Measurements from ENCODE around the gene GUSB.
"Not testable (repeated sequence)": the region's sequence is repeated elsewhere in the genome, so short reads cannot be mapped to it uniquely, and the experiment has no call there.

The GUSB gene

DNA sequence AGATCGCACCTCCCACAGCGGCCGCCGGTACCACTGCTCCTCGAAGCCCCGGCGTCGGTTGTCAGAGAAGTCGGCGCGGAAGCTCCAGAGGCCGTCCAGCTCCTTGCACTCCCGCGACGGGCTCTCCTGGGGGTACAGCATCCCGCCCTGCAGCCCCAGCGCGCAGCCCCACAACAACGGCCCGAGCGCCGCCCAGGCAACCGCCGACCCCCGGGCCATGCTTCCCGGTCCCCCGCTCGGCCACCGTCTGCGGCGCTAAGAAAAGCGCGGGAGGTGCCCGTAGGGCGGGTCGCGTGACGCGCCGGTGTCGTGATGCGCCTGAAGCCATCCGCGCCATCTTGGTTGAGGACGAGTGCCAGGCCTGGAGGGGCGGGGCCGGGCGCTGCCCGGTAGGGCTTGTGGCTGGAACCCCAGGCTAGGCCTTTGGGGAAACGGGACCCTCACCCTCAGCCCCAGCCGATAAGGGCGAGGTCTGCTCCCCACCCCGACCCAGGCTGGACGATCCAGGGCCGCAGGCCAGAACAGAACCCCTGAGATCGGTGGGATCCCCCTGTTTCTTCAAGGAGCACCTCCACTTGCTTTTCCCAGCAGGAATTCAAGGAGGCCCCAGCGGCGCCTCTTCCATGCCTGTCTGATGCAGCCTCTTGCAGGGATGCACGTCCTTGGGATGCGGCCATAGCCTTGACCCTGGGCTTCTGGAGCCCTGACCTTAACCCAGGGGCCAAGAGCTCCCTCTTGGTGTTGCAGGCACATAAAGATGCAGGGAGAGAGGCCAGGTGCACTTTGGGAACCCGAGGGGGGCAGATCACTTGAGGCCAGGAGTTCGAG, at the start of gene GUSB:
Gene GUSB, minus strand, starts transcription at position 249 of the 828 bp plus-strand sequence. Its CDS starts 30 bp downstream, at position 219.
- no peak for FAIRE-seq

DNA sequence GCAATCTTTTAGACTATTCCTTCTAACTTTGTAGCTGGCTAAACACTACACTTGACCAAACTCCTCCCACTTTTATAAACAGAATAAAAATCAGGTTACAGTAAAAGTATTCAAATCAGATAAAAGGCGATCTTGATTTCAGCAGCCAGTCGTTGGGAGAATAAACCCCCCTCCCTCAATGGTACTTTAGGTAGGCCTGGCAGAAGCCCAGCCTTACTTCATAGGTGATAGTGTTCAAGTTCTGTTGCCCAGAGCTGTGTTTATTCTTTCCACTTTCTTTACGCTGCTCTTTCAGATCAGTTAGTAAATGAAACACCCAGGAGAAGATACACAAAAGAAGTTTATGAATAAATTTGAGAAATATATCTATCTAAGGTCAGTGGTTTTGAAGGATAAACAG, 46.3 kb upstream of the GUSB start:
- FAIRE-seq, result not testable (repeated sequence)

DNA sequence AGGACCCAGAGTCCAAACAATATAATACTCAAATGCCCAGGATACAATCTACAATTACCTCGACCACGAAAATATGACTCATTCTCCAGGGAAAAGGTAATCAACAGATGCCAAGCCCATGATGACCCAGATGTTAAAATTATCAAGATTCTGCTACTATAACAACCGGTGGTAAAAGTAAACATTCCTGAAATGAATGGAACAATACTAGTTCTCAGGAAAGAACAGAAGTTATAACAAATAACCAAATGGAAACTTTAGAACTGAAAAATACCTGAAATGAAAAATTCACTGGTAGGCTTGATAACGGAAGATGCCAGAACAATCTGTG, 34.1 kb upstream of the GUSB start:
- FAIRE-seq, result no peak

DNA sequence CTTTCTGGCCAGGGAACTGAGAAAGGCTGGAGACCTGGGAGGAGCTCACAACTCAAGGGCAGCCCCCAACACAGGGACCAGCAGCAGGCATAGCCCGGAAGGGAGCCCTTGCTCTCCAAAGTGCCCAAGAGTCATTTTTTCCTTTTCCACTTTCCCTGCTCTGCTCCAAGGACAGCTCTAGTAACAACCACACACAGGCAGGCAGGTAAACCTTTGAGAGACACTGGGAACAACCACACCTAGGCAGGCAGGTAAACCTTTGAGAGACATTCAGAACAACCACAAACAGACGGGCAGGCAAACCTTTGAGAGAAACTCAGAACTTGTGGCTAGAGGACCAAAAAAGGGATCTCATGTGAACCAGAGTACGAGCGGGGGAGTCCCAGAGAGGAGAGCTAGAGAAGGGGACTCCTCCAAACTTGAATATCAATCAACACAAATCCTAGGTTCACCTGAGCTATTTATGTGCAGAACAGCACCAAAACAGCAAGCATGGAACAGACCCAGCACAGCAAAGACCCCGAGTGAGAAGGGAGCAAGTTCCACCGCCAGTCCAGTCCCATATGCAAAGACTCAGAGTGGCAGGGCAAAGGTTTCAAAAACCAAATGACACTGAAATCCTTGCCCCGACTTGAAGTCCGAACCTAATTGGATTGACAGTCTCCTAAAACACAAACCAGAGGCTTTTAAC, 33.6 kb upstream of the GUSB start:
- FAIRE-seq, result no peak

DNA sequence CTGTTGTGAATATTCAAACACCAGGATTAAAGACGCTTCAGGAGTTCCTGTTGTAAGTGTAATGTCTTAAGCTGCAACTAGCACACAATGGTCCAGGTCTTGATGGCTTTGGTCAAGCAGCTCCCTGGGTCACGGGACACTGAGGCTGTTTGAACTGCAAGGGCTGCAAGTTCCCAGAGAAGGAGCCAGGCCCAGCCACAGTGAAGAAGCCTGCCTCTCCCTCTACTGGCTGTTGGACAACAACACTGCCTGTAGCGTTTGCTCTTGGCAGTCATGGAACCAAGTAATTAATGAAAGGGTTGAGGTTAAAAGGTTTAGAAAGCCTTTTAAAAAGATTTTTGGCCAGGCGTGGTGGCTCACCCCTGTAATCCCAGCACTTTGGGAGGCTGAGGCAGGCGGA, 31.9 kb upstream of the GUSB start:
- FAIRE-seq, result no peak

DNA sequence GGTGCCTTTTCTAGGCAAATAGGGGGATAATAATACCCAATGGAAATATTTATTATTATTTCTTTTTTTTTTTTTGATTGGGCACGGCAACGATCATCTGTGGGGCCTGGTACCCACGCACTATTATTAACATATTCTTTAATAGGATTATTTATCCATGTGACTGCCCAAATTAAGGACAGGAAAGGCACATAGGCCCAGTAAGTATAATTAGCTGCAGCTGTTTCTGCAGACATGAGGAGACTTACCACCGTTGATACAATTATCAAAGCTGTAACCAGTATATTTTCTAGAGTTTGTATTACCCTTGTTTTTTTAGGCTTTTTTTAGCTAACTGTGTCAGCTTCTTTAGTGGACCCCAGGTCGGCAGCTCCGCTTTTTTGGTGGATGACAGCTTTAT, 25.2 kb upstream of the GUSB start:
- no peak for FAIRE-seq

DNA sequence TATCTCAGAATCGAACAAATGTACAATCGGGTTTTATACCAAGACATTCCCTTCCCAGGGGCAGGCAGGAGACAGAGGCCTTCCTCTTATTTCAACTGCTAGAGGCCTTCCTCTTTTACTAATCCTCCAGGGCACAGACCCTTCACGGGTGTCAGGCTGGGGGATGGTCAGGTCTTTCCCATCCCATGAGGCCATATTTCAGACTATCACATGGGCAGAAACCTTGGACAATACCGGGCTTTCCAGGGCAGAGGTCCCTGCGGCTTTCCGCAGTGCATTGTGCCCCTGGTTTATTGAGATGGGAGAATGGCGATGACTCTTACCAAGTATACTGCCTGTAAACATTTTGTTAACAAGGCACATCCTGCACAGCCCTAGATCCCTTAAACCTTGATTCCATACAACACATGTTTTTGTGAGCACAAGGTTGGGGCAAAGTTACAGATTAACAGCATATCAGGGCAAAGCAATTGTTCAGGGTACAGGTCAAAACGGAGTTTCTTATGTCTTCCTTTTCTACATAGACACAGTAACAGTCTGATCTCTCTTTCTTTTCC, 23.2 kb upstream of the GUSB start:
- not testable (repeated sequence) for FAIRE-seq

DNA sequence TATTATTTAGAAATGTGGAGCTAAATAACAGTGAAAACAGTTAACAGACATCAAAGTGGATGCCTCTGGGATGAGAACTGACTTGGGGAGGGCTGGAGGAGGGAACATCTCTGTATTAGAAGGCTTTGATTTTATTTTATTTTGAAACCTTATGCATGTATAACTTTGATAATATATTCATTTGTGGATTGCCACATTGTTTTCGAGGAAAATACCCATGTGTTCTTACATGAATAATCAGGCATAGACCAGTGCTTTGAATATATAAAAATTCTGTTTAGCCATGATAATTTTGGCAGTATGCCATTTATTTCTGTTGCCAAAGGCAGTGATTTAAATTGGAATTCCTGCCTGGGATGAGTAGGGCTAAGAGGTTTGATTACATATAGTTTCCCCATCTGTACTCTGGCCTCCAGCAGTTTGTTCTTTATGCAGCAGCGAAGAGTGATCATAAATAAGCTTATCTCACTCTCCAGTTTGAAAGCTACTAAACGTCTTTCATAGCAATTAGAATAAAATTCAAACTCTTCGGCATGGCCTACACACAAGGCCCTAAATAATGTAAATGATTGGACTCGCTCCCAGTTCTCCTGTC, 18.9 kb upstream of the GUSB start:
- not testable (repeated sequence) for FAIRE-seq

DNA sequence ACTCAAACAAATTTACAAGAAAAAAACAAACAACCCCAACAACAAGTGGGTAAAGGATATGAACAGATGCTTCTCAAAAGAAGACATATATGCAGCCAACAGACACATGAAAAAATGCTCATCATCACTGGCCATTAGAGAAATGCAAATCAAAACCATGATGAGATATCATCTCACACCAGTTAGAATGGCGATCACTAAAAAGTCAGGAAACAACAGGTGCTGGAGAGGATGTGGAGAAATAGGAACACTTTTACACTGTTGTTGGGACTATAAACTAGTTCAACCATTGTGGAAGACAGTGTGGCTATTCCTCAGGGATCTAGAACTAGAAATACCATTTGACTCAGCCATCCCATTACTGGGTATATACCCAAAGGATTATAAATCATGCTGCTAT, 13.0 kb upstream of the GUSB start:
- FAIRE-seq, result not testable (repeated sequence)

DNA sequence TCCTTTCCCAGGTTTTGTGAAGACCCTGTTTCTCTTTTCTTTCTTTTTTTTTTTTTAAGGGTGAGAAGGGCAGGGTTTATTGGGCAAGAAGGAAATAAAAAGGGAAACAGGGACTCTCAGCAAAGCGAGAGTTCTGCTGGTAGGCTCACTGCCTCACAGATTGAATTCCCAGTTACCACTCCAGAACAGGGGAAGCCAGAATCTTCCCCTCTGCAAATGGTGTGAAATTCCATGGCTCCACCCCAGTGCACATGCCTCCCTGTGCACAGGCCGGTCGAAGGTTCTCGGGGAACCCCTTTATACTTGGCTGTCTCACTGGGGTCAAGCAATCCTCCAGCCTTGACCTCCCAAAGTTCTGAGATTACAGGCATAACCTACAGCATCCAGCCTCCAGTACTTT, 10.5 kb upstream of the GUSB start:
- no peak for FAIRE-seq

DNA sequence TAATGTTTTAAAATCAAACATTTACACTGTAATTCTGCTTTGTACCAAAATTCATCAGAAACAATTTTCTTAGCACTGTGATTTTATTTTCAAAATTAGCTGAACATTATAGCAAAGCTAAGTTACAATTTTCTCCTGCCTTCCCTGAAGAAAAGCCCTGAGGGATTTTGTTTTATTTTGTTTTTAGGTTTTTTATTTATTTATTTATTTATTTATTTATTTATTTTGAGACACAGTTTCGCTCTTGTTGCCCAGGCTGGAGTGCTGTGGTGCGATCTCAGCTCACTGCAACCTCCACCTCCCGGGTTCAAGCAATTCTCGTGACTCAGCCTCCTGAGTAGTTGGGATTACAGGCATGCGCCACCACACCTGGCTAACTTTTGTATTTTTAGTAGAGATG, 9.8 kb upstream of the GUSB start:
- not testable (repeated sequence) for FAIRE-seq

DNA sequence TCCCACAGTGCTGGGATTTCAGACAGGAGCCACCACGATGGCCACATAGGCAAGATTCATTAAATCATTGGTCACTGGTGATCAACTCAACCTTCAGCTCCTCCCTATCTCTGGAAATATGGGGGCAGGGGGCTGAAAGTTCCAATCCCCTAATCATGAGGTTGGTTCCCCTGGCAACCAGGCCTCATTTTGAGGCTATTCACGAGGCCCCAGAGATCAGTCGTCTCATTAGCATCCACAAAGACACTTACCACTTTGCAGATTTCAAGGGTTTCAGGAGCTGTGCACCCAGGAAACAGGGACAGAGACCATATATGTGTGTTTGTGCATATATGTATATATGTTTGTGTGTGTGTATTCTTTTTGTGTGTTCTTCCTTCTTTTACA, 7.7 kb upstream of the GUSB start:
- no peak for FAIRE-seq

DNA sequence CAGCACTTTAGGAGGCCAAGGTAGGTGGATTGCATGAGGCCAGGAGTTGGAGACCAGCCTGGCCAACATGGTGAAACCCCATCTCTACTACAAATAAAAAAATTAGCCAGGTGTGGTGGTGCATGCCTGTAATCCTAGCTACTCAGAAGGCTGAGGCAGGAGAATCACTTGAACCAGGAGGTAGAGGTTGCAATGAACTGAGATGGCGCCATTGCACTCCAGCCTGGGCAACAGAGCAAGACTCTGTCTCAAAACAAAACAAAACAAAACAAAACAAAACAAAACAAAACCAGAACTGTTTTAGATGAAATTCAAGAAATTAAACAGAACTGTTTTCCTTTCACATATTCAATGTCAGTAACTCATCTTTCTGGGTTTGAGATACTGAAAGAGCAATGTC, 6.5 kb upstream of the GUSB start:
- FAIRE-seq, result not testable (repeated sequence)

DNA sequence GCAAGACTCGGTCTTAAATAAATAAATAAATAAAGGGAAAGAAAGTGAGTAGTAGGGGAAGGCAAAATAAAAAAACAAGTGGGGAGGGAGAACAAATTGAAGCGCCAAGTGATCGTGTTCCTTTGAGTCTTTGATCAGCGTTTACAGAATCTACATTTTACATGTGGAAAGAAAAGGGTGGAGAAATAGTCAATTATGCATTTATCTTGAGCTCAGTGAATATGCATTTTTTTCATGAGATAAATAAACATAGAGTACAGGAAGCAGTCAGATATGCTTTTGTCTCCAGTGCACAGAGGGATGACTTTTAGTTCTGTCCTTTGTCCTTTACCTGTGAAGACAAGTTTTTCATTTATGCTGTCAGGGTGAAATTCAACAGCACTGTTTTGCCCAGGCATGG, 6.1 kb upstream of the GUSB start:
- no peak for FAIRE-seq

DNA sequence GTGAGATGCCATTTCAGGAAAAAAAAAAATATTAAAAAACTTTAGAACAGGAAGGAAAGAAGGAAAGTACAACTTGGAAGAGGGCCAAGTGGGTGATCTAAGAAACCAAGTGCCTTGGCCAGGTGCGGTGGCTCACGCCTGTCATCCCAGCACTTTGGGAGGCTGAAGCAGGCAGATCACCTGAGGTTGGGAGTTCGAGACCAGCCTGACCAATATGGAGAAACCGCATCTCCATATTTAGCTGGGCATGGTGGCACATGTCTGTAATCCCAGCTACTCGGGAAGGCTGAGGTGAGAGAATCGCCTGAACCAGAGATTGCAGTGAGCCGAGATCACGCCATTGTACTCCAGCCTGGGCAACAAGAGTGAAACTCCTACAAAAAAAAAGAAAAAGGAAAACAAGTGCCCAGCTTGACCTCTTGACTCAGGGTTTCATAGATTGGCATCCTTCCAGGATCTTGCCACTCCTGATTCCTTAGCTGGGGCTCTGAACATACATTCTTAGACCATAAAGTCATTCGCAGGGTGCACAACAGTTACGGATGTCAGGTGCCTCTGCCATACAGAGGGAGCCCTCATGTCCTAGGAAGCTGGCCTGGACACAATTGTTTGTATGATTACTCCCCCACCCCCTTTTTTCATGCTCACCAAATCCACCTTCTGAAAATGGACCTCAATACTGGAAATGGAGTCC, 2.1 kb upstream of the GUSB start:
- FAIRE-seq, result no peak

DNA sequence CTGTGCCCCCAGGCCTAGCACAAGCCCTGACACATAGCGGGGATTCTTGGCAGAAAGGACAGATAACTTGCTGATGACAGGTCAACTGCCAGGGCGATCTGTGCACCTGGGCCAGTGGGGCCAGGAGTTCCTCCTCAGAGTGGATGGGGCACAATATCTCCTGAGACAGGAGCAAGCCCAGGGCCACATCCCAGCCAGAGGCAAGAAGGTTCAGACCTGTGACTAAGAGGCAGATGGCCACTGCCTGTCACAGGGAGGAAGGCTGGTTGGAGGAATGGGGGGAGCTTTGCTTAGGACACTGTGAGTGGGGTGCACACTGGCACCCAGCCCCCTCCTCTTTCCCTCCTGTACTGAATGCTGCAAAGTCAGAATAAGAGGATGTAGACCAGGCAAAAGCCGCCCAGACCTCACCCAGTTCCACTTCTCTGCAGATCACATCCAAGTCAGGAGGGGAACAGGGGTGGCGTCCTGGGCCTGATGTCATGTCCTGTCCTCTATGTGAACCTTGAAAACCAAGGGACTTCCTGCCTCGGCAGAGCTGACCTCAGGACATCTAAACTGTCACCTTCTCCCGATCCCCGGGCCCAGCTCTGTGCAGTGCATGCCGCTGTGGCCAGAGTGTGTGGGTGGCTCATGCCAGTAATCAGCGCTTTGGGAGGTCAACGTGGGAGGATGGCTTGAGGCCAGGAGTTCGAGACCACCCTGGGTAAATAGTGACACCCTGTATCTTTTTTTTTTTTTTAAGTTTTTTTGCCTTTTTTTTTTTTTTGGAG, 1.3 kb downstream of the GUSB start:
- FAIRE-seq, result no peak

DNA sequence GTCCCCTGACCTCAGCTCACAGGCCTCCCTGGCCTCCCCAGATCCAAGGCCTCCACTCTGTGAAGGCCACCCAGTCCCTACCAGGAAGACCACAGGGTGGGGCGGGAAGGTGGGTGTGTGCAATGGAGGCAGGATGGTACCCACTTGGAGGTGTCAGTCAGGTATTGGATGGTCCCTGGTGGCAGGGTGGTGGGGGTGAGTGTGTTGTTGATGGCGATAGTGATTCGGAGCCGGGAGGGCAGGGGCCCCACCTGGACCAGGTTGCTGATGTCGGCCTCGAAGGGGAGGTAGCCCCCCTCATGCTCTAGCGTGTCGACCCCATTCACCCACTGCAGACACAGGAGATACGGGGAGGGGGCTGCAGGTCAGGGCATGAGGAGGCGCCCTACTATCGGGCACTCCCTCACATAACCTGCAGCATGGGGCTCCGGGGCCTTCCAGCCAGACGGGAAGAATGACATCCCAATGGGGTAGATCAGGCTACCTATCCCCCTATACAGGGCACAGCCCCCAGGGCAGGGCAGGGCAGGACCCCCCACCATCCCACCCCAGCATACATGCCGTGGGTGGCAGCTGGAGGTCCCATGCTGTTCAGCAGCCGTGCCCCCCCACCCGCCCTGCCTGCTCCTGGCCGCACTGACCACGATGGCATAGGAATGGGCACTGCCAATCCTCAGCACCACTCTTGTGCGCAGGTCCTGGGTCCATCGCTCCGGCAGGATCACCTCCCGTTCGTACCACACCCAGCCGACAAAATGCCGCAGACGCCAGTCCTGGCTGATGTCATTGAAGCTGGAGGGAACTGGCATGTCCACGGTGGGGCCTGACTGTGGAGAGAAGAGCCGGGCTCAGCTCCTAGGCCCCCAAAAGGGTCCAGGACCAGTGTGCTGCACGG, 2.2 kb downstream of the GUSB start:
- FAIRE-seq, result no peak

DNA sequence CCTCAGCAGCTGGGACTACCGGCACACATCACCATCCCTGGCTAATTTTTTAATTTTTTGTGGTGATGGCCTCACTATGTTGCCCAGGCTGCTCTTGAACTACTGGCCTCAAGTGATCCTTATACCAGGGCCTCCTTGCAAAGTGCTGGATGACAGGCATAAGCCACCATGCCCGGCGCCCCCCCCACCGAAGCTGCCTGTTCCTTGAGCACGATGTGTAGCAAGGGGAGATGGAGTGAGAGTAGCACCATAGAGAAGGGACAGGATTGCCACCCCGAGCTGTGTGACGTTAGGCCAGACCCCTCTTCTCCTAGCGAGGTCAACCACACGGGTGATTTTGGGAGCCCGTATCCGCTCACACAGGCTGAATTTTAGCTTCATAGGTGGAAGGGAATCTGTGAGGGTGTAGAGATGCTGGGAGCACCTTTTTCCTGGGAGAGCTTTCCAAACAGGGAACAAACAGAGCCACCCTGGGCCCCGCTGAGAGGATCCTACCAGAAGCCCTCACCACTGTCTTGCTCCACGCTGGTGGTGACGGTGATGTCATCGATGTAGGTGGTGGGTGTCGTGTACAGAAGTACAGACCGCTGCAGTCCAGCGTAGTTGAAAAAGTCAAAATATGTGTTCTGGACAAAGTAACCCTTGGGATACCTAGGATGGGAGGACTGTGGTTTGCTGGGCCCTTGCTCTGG, 3.0 kb downstream of the GUSB start:
- no peak for FAIRE-seq

DNA sequence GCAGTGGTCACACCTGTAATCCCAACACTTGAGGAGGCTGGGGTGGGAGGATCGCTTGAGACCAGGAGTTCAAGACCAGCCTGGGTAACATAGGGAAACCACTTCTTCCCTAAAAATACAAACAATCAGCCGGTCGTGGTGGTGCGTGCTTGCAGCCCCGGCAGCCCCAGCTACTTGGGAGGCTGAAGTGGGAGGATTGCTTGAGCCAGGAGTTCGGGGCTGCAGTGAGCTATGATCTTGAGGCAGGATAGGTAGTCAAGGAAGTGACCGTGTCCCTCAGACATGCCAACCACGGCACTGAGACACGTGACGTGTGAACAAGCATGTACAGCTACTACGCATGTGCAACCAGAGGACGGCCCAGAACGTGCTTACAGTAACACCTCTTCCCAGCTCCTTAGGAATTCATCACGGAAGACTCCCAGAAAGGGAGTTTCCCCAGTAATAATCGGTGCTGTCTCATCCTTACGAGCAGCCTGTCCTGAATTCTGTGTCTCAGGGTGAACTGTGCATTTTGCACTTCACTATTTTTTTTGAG, 5.3 kb downstream of the GUSB start:
- no peak for FAIRE-seq

DNA sequence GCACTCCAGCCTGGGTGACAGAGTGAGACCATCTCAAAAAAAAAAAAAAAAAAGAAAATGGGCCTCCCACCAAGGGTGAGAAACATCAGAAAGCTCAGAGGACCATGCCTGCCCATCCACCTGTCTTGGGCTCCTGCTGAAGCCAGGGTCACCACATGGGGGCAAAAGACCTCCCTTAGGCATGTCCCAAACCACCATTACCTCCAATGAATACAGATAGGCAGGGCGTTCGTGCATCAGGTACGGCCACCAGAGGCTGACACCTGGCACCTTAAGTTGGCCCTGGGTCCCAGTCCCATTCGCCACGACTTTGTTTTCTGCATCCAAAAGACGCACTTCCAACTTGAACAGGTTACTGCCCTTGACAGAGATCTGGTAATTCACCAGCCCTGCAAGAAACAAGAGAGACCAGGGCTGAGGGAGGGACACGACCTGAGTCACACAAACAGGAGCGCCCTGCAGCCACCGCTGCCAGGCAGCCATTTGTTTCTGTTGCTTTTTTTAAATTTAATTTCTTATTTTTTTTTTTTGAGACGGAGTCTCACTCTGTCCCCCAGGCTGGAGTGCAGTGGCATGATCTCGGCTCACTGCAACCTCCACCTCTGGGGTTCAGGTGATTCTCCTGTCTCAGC, 6.1 kb downstream of the GUSB start:
- FAIRE-seq, result no peak
